Adrenal gland (tissue), 12 donors: ENCODE results near the gene SEMA6D. TPM values are rescaled to one million over a fixed set of nuclear protein-coding genes. Genes with fewer than 3 reads are reported as not detected.

Experiments used
- DNase-seq, 7 donors: peaks; one replicate each; pipeline ENCODE4 v3.0.0-alpha.2; 2019 to 2020
- H3K27ac ChIP-seq, 5 donors: fragments of 200-600 bp; sonication (generic) in 4 of 5; 1 replicate in 3 of 5; 2 replicates in 2 of 5; pipeline versions ENCODE4 v1.5.1 to v1.8.0; 2016 to 2020; ENCODE audit warnings: mild to moderate bottlenecking in 1 of 5
- H3K27me3 ChIP-seq: fragments of 200-600 bp; 2 replicates; pipeline ENCODE4 v1.8.0; 2021
- H3K36me3 ChIP-seq, 2 donors: fragments of 200-600 bp; replicated peaks in 1 of 2; 1 replicate in 1 of 2; 2 replicates in 1 of 2; pipeline versions ENCODE4 v1.5.1 to v1.8.0; 2018 to 2022
- H3K4me1 ChIP-seq, 2 donors: fragments of 200-600 bp; replicated peaks in 1 of 2; 1 replicate in 1 of 2; 2 replicates in 1 of 2; pipeline versions ENCODE4 v1.5.1 to v1.8.0; 2018 to 2021
- H3K4me3 ChIP-seq, 4 donors: fragments of 200-600 bp; sonication (generic) in 3 of 4; one replicate each; pipeline ENCODE4 v1.5.1; 2016 to 2018
- H3K9me3 ChIP-seq, 3 donors: fragments of 200-600 bp; sonication (generic) in 1 of 3; replicated peaks in 1 of 3; 1 replicate in 2 of 3; 2 replicates in 1 of 3; pipeline versions ENCODE4 v1.5.1 to v1.8.0; 2016 to 2021
- CTCF ChIP-seq, 6 experiments: fragments of 450-650 bp in 4 of 6; fragments of 200-600 bp in 2 of 6; sonication (generic) in 1 of 6; IDR thresholded peaks; 1 replicate in 5 of 6; 2 replicates in 1 of 6; pipeline versions ENCODE4 v1.5.1 to v1.8.0; 2016 to 2021; ENCODE audit warnings: antibody characterized with exemption in 6 of 6, mild to moderate bottlenecking in 2 of 6, moderate library complexity in 1 of 6
- POLR2A ChIP-seq, 2 donors: fragments of 450-650 bp; IDR thresholded peaks; one replicate each; pipeline ENCODE4 v1.6.1; 2017; ENCODE audit warnings: antibody characterized with exemption in 2 of 2, mild to moderate bottlenecking in 2 of 2, moderate library complexity in 1 of 2
- WGBS, 4 donors: extraction: QIAGEN DNeasy Blood & Tissue Kit in 2 of 4; methylation state at CpG; one replicate each; pipeline versions ENCODE4 v1.1.5 to v1.1.7; 2013 to 2017; 5-methylcytosine and 5-hydroxymethylcytosine counted together
- intact Hi-C, 2 donors: fragments of 100-400 bp; cut with DNase I; formaldehyde crosslinking; loops; one replicate each; pipeline versions ENCODE4 v1.14.1 to v1.15.0; 2022 to 2023
- polyA plus RNA-seq, 3 donors: library from polyadenylated mRNA; stranded (reverse); fragments of 200-250 nt in 2 of 3; fragments of 350-450 nt in 1 of 3; fragmentation: Illumina TruSeq in 1 of 3; extraction: RNeasy Lipid Tissue Mini Kit (QIAGEN cat#74804) in 1 of 3; gene quantifications; one replicate each; pipeline ENCODE4 v1.2.3, GENCODE V29; 2013 to 2014
- total RNA-seq, 9 donors: library from RNA; depleted of rRNA in 4 of 9; stranded (reverse); fragments of >200 nt in 4 of 9; fragments of 120-200 nt in 1 of 9; fragmentation: NEBNext Ultra II Directional in 1 of 9; extraction: Animal tissue kit (Norgen Biotek cat#: 25700) in 1 of 9; gene quantifications; one replicate each; pipeline versions ENCODE4 v1.1.0 to v1.2.4, GENCODE V29; 2013 to 2023
- donor health status: healthy with polysubstance abuse.
- donor health status: Bipolar disorder and iron deficiency.
- donor health status: DM: yes; HTN: yes; CAD: no.
- donor health status: DM: no; HTN: no; CAD: no.
- donor health status: DM: no; HTN: no; CAD: no.
- donor health status: DM: yes; HTN: yes; CAD: no.

The SEMA6D gene
- total and polyA plus RNA-seq, 12 donors: 0.30 to 10.3 (median 2.5) TPM

- H3K27me3 ChIP-seq: no peaks in the 10 kb centered on the region
- H3K9me3 ChIP-seq: no peaks in the 10 kb centered on the region
- no peak for DNase-seq
- TF ChIP-seq POLR2A (IDR thresholded peaks at IDR 0.05): no peak
- TF ChIP-seq CTCF (IDR thresholded peaks at IDR 0.05): no peak
- 65 to 90% (median 81%) methylated on average over 1 of the region's 1 CpG for WGBS, 4 donors
- no peak overlapping the region for H3K4me3 ChIP-seq
- H3K27ac ChIP-seq: no peak overlapping the region
- no peaks in the 10 kb centered on the region for H3K36me3 ChIP-seq
- no peaks in the 10 kb centered on the region for H3K4me1 ChIP-seq
- intact Hi-C loops: no loop called here
These were observed 70.6 kb downstream of the SEMA6D start for GRCh38 chr15:47787875-47788274.

- intact Hi-C loops: no loop called here
- H3K27me3 ChIP-seq: no peaks in the 10 kb centered on the region
- whole genome bisulfite sequencing, 4 donors: 56 to 70% (median 64%) methylated on average over 3 of the region's 3 CpGs
- TF ChIP-seq POLR2A (IDR thresholded peaks at IDR 0.05): no peak
- no peak for TF ChIP-seq CTCF (IDR thresholded peaks at IDR 0.05)
- H3K9me3 ChIP-seq: no peaks in the 10 kb centered on the region
- no peaks in the 10 kb centered on the region for H3K36me3 ChIP-seq
- H3K4me1 ChIP-seq: no peaks in the 10 kb centered on the region
- DNase-seq: no peak
- no peak overlapping the region for H3K4me3 ChIP-seq
- no peak overlapping the region for H3K27ac ChIP-seq
These were observed 71.4 kb downstream of the SEMA6D start for GRCh38 chr15:47788685-47789084.

GRCh38 chr15:47791161-47791560 lies 73.9 kb downstream of the SEMA6D start:
- Histone ChIP-seq H3K9me3 (no peaks in the 10 kb centered on the region), H3K27me3 (no peaks in the 10 kb centered on the region), H3K27ac (no peak overlapping the region), H3K36me3 (no peaks in the 10 kb centered on the region), H3K4me3 (no peak overlapping the region), H3K4me1 (no peaks in the 10 kb centered on the region)
- intact Hi-C loops: no loop called here
- 63 to 78% (median 67%) methylated on average over 1 of the region's 1 CpG for WGBS, 4 donors
- no peak for DNase-seq
- TF ChIP-seq CTCF (IDR thresholded peaks at IDR 0.05) (no peak), POLR2A (IDR thresholded peaks at IDR 0.05) (no peak)

GRCh38 chr15:47792231-47792630 lies 74.9 kb downstream of the SEMA6D start:
- no peak for DNase-seq
- Histone ChIP-seq H3K4me3 (no peak overlapping the region), H3K9me3 (no peaks in the 10 kb centered on the region), H3K27ac (no peak overlapping the region), H3K36me3 (no peaks in the 10 kb centered on the region), H3K27me3 (no peaks in the 10 kb centered on the region), H3K4me1 (no peaks in the 10 kb centered on the region)
- TF ChIP-seq POLR2A (IDR thresholded peaks at IDR 0.05) (no peak), CTCF (IDR thresholded peaks at IDR 0.05) (no peak)
- intact Hi-C loops: no loop called here
- WGBS, 4 donors: 74 to 93% (median 81%) methylated on average over 2 of the region's 2 CpGs
